ENCODE measurements around the gene CCDC142. TPM values are rescaled to one million over a fixed set of nuclear protein-coding genes. Genes with fewer than 3 reads are reported as not detected.

CCDC142 gene
- total and polyA plus RNA-seq, 2 experiments from 2014 or later, result 5.1 to 12.3 TPM

DNA sequence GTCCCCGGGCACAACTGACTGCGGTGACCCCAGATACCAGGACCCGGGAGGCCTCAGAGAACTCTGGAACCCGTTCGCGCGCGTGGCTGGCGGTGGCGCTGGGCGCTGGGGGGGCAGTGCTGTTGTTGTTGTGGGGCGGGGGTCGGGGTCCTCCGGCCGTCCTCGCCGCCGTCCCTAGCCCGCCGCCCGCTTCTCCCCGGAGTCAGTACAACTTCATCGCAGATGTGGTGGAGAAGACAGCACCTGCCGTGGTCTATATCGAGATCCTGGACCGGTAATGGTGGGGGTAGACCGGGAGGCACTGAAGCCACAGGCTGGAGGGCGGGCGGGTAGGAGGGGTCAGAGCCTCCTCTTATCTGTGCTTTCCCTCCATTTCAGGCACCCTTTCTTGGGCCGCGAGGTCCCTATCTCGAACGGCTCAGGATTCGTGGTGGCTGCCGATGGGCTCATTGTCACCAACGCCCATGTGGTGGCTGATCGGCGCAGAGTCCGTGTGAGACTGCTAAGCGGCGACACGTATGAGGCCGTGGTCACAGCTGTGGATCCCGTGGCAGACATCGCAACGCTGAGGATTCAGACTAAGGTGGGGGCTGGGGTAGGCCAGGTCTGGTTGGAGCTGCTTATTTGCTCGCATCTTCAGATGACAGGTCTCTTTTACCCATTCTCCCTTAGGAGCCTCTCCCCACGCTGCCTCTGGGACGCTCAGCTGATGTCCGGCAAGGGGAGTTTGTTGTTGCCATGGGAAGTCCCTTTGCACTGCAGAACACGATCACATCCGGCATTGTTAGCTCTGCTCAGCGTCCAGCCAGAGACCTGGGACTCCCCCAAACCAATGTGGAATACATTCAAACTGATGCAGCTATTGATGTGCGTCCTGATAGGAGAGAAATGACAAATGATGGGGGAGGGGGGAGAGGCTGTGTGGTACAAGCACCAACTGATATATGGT, 47.7 kb upstream of the CCDC142 start (continued):
- TF ChIP-seq, protein P1, sequence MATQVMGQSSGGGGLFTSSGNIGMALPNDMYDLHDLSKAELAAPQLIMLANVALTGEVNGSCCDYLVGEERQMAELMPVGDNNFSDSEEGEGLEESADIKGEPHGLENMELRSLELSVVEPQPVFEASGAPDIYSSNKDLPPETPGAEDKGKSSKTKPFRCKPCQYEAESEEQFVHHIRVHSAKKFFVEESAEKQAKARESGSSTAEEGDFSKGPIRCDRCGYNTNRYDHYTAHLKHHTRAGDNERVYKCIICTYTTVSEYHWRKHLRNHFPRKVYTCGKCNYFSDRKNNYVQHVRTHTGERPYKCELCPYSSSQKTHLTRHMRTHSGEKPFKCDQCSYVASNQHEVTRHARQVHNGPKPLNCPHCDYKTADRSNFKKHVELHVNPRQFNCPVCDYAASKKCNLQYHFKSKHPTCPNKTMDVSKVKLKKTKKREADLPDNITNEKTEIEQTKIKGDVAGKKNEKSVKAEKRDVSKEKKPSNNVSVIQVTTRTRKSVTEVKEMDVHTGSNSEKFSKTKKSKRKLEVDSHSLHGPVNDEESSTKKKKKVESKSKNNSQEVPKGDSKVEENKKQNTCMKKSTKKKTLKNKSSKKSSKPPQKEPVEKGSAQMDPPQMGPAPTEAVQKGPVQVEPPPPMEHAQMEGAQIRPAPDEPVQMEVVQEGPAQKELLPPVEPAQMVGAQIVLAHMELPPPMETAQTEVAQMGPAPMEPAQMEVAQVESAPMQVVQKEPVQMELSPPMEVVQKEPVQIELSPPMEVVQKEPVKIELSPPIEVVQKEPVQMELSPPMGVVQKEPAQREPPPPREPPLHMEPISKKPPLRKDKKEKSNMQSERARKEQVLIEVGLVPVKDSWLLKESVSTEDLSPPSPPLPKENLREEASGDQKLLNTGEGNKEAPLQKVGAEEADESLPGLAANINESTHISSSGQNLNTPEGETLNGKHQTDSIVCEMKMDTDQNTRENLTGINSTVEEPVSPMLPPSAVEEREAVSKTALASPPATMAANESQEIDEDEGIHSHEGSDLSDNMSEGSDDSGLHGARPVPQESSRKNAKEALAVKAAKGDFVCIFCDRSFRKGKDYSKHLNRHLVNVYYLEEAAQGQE (IDR thresholded peaks at IDR 0.05; ENCODE audit: unreplicated experiment), result no peak
- TF ChIP-seq ZNF114 (CRISPR knock-in tag; IDR thresholded peaks at IDR 0.05), result no peak
- TF ChIP-seq, protein P2, sequence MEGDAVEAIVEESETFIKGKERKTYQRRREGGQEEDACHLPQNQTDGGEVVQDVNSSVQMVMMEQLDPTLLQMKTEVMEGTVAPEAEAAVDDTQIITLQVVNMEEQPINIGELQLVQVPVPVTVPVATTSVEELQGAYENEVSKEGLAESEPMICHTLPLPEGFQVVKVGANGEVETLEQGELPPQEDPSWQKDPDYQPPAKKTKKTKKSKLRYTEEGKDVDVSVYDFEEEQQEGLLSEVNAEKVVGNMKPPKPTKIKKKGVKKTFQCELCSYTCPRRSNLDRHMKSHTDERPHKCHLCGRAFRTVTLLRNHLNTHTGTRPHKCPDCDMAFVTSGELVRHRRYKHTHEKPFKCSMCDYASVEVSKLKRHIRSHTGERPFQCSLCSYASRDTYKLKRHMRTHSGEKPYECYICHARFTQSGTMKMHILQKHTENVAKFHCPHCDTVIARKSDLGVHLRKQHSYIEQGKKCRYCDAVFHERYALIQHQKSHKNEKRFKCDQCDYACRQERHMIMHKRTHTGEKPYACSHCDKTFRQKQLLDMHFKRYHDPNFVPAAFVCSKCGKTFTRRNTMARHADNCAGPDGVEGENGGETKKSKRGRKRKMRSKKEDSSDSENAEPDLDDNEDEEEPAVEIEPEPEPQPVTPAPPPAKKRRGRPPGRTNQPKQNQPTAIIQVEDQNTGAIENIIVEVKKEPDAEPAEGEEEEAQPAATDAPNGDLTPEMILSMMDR (conservative IDR thresholded peaks at IDR 0.05; ENCODE audit: low read depth in 2 of 2), result no peak
- TF ChIP-seq NANOG (IDR thresholded peaks at IDR 0.05; ENCODE audit: borderline replicate concordance), result no peak
- no peak for TF ChIP-seq EZH2 (IDR thresholded peaks at IDR 0.05; ENCODE audit: low read depth, unreplicated experiment)
- TF ChIP-seq CREB1 (CRISPR knock-in tag; IDR thresholded peaks at IDR 0.05; ENCODE audit: low read depth), result no peak
- TF ChIP-seq POLR2AphosphoS5 (IDR thresholded peaks at IDR 0.05; ENCODE audit: low read depth), result no peak
- TF ChIP-seq STAT1 (IDR thresholded peaks at IDR 0.05; ENCODE audit: unreplicated experiment), result no peak
- TF ChIP-seq JUNB (IDR thresholded peaks at IDR 0.05; ENCODE audit: unreplicated experiment), result no peak
- TF ChIP-seq EZH2phosphoT487 (IDR thresholded peaks at IDR 0.05; ENCODE audit: unreplicated experiment), result no peak

GRCh38 chr2:74529357-74530238, 46.8 kb upstream of the CCDC142 start, which contains the start of the genes AUP1 and HTRA2:
TSS of gene AUP1 (minus strand) at chr2:74529706. CDS start at chr2:74529629, 77 bp downstream.
TSS of gene HTRA2 (plus strand) at chr2:74529933. CDS start at chr2:74530007, 74 bp downstream.
- Histone ChIP-seq H3K9me2 (ENCODE audit: insufficient read depth) (no peaks in the 10 kb centered on the region), H4K20me1 (replicated peaks; ENCODE audit: insufficient read depth) (peaks cover 9% of the 10 kb centered on the region; the same call in 1 of the 2 replicates), H3K4me1 (ENCODE audit: insufficient read depth) (peaks cover 7% of the 10 kb centered on the region; the same call in 1 of the 2 replicates), H3K4me3 (peak within 1 kb of the TSS; percentile 100), H3K27me3 (ENCODE audit: insufficient read depth) (no peaks in the 10 kb centered on the region), H3F3A (replicated peaks; ENCODE audit: low read depth) (0 out of 2 replicates have a peak, but pooled peaks cover 12% of the 10 kb centered on the region), H3K27ac (ENCODE audit: low read depth) (peak within 1 kb of the TSS; percentile 83; the same call in 1 of the 2 replicates), H2AFZ (peak within 1 kb of the TSS; percentile 97), H3K79me2 (replicated peaks; ENCODE audit: insufficient read depth) (peaks cover 18% of the 10 kb centered on the region), H3K36me3 (ENCODE audit: insufficient read depth) (peaks cover 11% of the 10 kb centered on the region), H3K4me2 (peak within 1 kb of the TSS; percentile 98)
- Mint-ChIP-seq H3K9me3 (no peaks in the 10 kb centered on the region; the same call in 2 of the 3 replicates), H3K4me1 (peaks cover 19% of the 10 kb centered on the region), H3K27me3 (ENCODE audit: insufficient read depth, low read depth, poor library complexity) (peaks cover 18% of the 10 kb centered on the region), H3K4me3 (peak within 1 kb of the TSS; percentile 100), H3K27ac (peak within 1 kb of the TSS; percentile 97), H3K36me3 (ENCODE audit: low read depth) (peaks cover 55% of the 10 kb centered on the region)
- ATAC-seq, result peak; percentile 94
- TF ChIP-seq POLR2AphosphoS5 (IDR thresholded peaks at IDR 0.05; ENCODE audit: low read depth) (peak; percentile 89), EZH2phosphoT487 (IDR thresholded peaks at IDR 0.05; ENCODE audit: unreplicated experiment) (no peak), CREB1 (CRISPR knock-in tag; IDR thresholded peaks at IDR 0.05; ENCODE audit: low read depth) (peak; percentile 52)
- TF ChIP-seq, protein P3, sequence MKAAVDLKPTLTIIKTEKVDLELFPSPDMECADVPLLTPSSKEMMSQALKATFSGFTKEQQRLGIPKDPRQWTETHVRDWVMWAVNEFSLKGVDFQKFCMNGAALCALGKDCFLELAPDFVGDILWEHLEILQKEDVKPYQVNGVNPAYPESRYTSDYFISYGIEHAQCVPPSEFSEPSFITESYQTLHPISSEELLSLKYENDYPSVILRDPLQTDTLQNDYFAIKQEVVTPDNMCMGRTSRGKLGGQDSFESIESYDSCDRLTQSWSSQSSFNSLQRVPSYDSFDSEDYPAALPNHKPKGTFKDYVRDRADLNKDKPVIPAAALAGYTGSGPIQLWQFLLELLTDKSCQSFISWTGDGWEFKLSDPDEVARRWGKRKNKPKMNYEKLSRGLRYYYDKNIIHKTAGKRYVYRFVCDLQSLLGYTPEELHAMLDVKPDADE (IDR thresholded peaks at IDR 0.05), result peak; percentile 98
- peak; percentile 100 for DNase-seq (ENCODE audit: low spot score)

Data from GM23338 (cell line).